DOHH2 (cell line): ENCODE data around the gene PLB1.

Experiments used
- H3F3A ChIP-seq: fragments of 200-600 bp; sonication (generic), shearing (Covaris generic); 2 replicates; pipeline ENCODE4 v1.6.0; 2016; ENCODE audit warnings: antibody characterized with exemption, mild to moderate bottlenecking; ENCODE audit not compliant: control insufficient read depth, insufficient read depth
- H3K27ac ChIP-seq: fragments of 200-600 bp; sonication (generic); 2 replicates; pipeline ENCODE4 v1.5.1; 2014; ENCODE audit warnings: low read depth, mild to moderate bottlenecking, low read length, moderate library complexity
- H3K27me3 ChIP-seq: fragments of 200-600 bp; sonication (generic); 2 replicates; pipeline ENCODE4 v1.6.1; 2014; ENCODE audit warnings: mild to moderate bottlenecking, low read length, mixed read lengths; ENCODE audit not compliant: control insufficient read depth
- H3K36me3 ChIP-seq: fragments of 200-600 bp; sonication (generic); 2 replicates; pipeline ENCODE4 v1.6.1; 2014; ENCODE audit warnings: mild to moderate bottlenecking, low read length, moderate library complexity, mixed read lengths; ENCODE audit not compliant: control insufficient read depth
- H3K4me1 ChIP-seq: fragments of 200-600 bp; sonication (generic); 2 replicates; pipeline ENCODE4 v1.6.1; 2014; ENCODE audit warnings: mild to moderate bottlenecking, low read length, mixed read lengths; ENCODE audit not compliant: control insufficient read depth
- H3K4me2 ChIP-seq: fragments of 200-600 bp; sonication (generic); 2 replicates; pipeline ENCODE4 v1.6.0; 2014; ENCODE audit warnings: mild to moderate bottlenecking, low read length, moderate library complexity
- H3K4me3 ChIP-seq: fragments of 200-600 bp; sonication (generic); 2 replicates; pipeline ENCODE4 v1.5.1; 2014; ENCODE audit warnings: mild to moderate bottlenecking, low read length, mixed read lengths
- H3K79me2 ChIP-seq: fragments of 200-600 bp; sonication (generic); 2 replicates; pipeline ENCODE4 v1.6.1; 2014; ENCODE audit warnings: mild to moderate bottlenecking, low read length, mixed read lengths; ENCODE audit not compliant: control insufficient read depth
- H3K9me2 ChIP-seq: fragments of 200-600 bp; sonication (generic); replicated peaks from 2 replicates; pipeline ENCODE4 v1.6.1; 2014; ENCODE audit warnings: mild to moderate bottlenecking, low read length, mixed read lengths; ENCODE audit not compliant: control insufficient read depth
- H3K9me3 ChIP-seq: fragments of 200-600 bp; sonication (generic); 2 replicates; pipeline ENCODE4 v1.6.1; 2014; ENCODE audit warnings: antibody characterized with exemption, low read length, mixed read lengths; ENCODE audit not compliant: control insufficient read depth, insufficient read depth
- H4K20me1 ChIP-seq: fragments of 200-600 bp; sonication (generic); 2 replicates; pipeline ENCODE4 v1.6.0; 2014; ENCODE audit warnings: low read depth, mild to moderate bottlenecking, antibody characterized with exemption, low read length, moderate library complexity; ENCODE audit not compliant: control insufficient read depth, insufficient read depth
- CTCF ChIP-seq: fragments of 200-600 bp; sonication (generic); IDR thresholded peaks from one replicate; pipeline ENCODE4 v1.5.1; 2014; ENCODE audit warnings: antibody characterized with exemption, mild to moderate bottlenecking, low read depth, low read length; ENCODE audit not compliant: poor library complexity, severe bottlenecking
- EZH2phosphoT487 ChIP-seq: fragments of 200-600 bp; sonication (generic); IDR thresholded peaks from 2 replicates; pipeline ENCODE4 v1.6.1; 2017; ENCODE audit warnings: borderline replicate concordance, mild to moderate bottlenecking, antibody characterized with exemption, low read length, moderate library complexity, mixed read lengths

Gene PLB1

DNA sequence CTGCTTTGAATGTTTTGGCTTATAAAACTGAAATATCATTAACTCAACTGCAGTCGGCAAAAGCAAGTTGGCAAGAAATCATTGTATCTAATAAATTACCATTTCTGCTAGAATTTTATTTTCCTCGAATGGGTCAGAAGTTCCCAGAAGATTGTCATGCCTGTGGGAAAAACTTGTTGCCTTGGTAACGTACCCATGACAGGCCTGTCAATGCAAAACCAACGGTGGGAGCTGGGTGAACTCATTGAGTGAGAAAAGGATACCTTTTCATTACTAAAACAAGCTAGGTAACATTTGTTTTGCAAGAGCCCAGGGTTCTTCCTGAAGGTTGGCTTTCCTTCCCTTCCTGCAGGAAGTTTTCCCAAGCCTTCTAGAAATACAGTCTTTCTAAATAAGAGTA lies 9.5 kb downstream of the PLB1 start:
- Histone ChIP-seq H3K27ac (no peak overlapping the region), H3K27me3 (peaks cover 16% of the 10 kb centered on the region), H3K9me2 (no peaks in the 10 kb centered on the region), H3K36me3 (no peaks in the 10 kb centered on the region), H3F3A (no peaks in the 10 kb centered on the region), H3K4me3 (no peak overlapping the region), H3K4me1 (no peaks in the 10 kb centered on the region), H4K20me1 (no peaks in the 10 kb centered on the region), H3K9me3 (no peaks in the 10 kb centered on the region), H3K79me2 (no peaks in the 10 kb centered on the region), H3K4me2 (no peak overlapping the region)
- TF ChIP-seq EZH2phosphoT487 = no peak
- TF ChIP-seq CTCF = no peak

- H3K9me2 ChIP-seq = no peaks in the 10 kb centered on the region
- H3K4me3 ChIP-seq = no peak overlapping the region
- H3K27me3 ChIP-seq = peaks cover 16% of the 10 kb centered on the region
- no peaks in the 10 kb centered on the region for H3K36me3 ChIP-seq
- TF ChIP-seq CTCF (no peak), EZH2phosphoT487 (no peak)
- no peaks in the 10 kb centered on the region for H3K4me1 ChIP-seq
- H4K20me1 ChIP-seq = no peaks in the 10 kb centered on the region
- H3K79me2 ChIP-seq = no peaks in the 10 kb centered on the region
- no peak overlapping the region for H3K27ac ChIP-seq
- no peak overlapping the region for H3K4me2 ChIP-seq
- no peaks in the 10 kb centered on the region for H3K9me3 ChIP-seq
- no peaks in the 10 kb centered on the region for H3F3A ChIP-seq
Observed at GRCh38 chr2:28506112-28506910, 10.5 kb downstream of the PLB1 start.

- peaks cover 16% of the 10 kb centered on the region for H3K27me3 ChIP-seq
- H3K9me3 ChIP-seq = no peaks in the 10 kb centered on the region
- H3K27ac ChIP-seq = no peak overlapping the region
- no peaks in the 10 kb centered on the region for H3K9me2 ChIP-seq
- no peaks in the 10 kb centered on the region for H3K36me3 ChIP-seq
- H4K20me1 ChIP-seq = no peaks in the 10 kb centered on the region
- no peaks in the 10 kb centered on the region for H3K4me1 ChIP-seq
- H3K79me2 ChIP-seq = no peaks in the 10 kb centered on the region
- H3K4me2 ChIP-seq = no peak overlapping the region
- no peaks in the 10 kb centered on the region for H3F3A ChIP-seq
- no peak for TF ChIP-seq EZH2phosphoT487
- TF ChIP-seq CTCF = no peak
- H3K4me3 ChIP-seq = no peak overlapping the region
Observed at GRCh38 chr2:28507796-28508764, 12.2 kb downstream of the PLB1 start.
